Activated CD8-positive, alpha-beta T cell treated with anti-CD3 and anti-CD28 coated beads for 36 hours (primary cell): Measurements from ENCODE around the gene ARL6IP4. TPM values are rescaled to one million over a fixed set of nuclear protein-coding genes. Genes with fewer than 3 reads are reported as not detected.

Experiments used
- ATAC-seq: fragments of 200-7000 bp; cut with Tn5 transposase; one replicate; pipeline ENCODE4 v1.10.0; 2021; ENCODE audit warnings: mild to moderate bottlenecking, moderate library complexity
- CTCF ChIA-PET: fragments of 350-600 bp; sonication (Branson Sonifier 250); formaldehyde crosslinking; loops from one replicate; lab custom pipeline; 2021; ENCODE audit warnings: antibody characterized with exemption; lab: Charles Lee
- POLR2A ChIA-PET: fragments of 350-600 bp; sonication (Branson Sonifier 250); formaldehyde crosslinking; loops from one replicate; lab custom pipeline; 2021; ENCODE audit warnings: antibody characterized with exemption; lab: Charles Lee
- DNase-seq: peaks from one replicate; pipeline ENCODE4 v3.0.0-alpha.2; 2020
- H3K27ac Mint-ChIP-seq: one replicate; pipeline ENCODE4 v1.8.0; 2021; ENCODE audit warnings: mild to moderate bottlenecking, mixed read lengths
- H3K27me3 Mint-ChIP-seq: one replicate; pipeline ENCODE4 v1.8.0; 2021; ENCODE audit warnings: mixed read lengths
- H3K36me3 Mint-ChIP-seq: one replicate; pipeline ENCODE4 v1.8.0; 2021; ENCODE audit warnings: low read depth, mixed read lengths
- H3K4me1 Mint-ChIP-seq: one replicate; pipeline ENCODE4 v1.8.0; 2021; ENCODE audit warnings: low read depth, mixed read lengths
- H3K4me3 Mint-ChIP-seq: one replicate; pipeline ENCODE4 v1.8.0; 2021; ENCODE audit warnings: mild to moderate bottlenecking, moderate library complexity, mixed read lengths
- H3K9me3 Mint-ChIP-seq: one replicate; pipeline ENCODE4 v1.8.0; 2021; ENCODE audit warnings: mixed read lengths
- CTCF ChIP-seq: fragments of 200-600 bp; IDR thresholded peaks from one replicate; pipeline ENCODE4 v1.8.0; 2022; ENCODE audit warnings: antibody characterized with exemption, mild to moderate bottlenecking
- intact Hi-C: fragments of 100-400 bp; cut with micrococcal nuclease; formaldehyde crosslinking; loops from one replicate; pipeline ENCODE4 v1.10.0; 2022
- total RNA-seq, 2 experiments: library from RNA; stranded (reverse); gene quantifications; one replicate each; pipeline ENCODE4 v1.2.3, GENCODE V29; 2021

The ARL6IP4 gene
- total RNA-seq, 2 experiments from 2014 or later = 174 to 180 TPM

GRCh38 chr12:122991623-122992275 is 11.3 kb downstream of the ARL6IP4 start:
- ATAC-seq = no peak
- peaks cover 8% of the 10 kb centered on the region for H3K4me1 Mint-ChIP-seq
- POLR2A ChIA-PET = interaction anchor here (0.8 to 1.1 kb wide), 4 partner anchors 9 to 192 kb away, joined by 3 read pairs; partner anchors contain the start of gene PITPNM2
- peaks cover 2% of the 10 kb centered on the region for H3K36me3 Mint-ChIP-seq
- no peaks in the 10 kb centered on the region for H3K27me3 Mint-ChIP-seq
- CTCF ChIA-PET = interaction anchor here (1.7 kb wide), 1 partner anchor 131 kb away, joined by 5 read pairs; no protein-coding TSS in a partner anchor
- no peak for TF ChIP-seq CTCF
- H3K4me3 Mint-ChIP-seq = no peak overlapping the region
- no peaks in the 10 kb centered on the region for H3K9me3 Mint-ChIP-seq
- no peak overlapping the region for H3K27ac Mint-ChIP-seq
- intact Hi-C loops = no loop called here
- no peak for DNase-seq

GRCh38 chr12:122992386-122992785 is 11.9 kb downstream of the ARL6IP4 start:
- DNase-seq (no peak), ATAC-seq (no peak)
- CTCF ChIA-PET = no interaction called here
- no peaks in the 10 kb centered on the region for H3K27me3 Mint-ChIP-seq
- peaks cover 8% of the 10 kb centered on the region for H3K4me1 Mint-ChIP-seq
- H3K4me3 Mint-ChIP-seq = no peak overlapping the region
- no peak for TF ChIP-seq CTCF
- no peak overlapping the region for H3K27ac Mint-ChIP-seq
- peaks cover 2% of the 10 kb centered on the region for H3K36me3 Mint-ChIP-seq
- no peaks in the 10 kb centered on the region for H3K9me3 Mint-ChIP-seq
- POLR2A ChIA-PET = interaction anchor here (0.8 to 1.1 kb wide), 2 partner anchors 159 to 193 kb away, joined by 3 read pairs; partner anchors contain the start of gene PITPNM2
- intact Hi-C loops = no loop called here

- no peak for DNase-seq
- ATAC-seq = no peak
- POLR2A ChIA-PET = interaction anchor here (1.0 to 1.2 kb wide), 3 partner anchors 20 to 244 kb away, joined by 3 to 4 read pairs (median 3); no protein-coding TSS in a partner anchor
- Mint-ChIP-seq H3K36me3 (no peaks in the 10 kb centered on the region), H3K27me3 (no peaks in the 10 kb centered on the region), H3K27ac (no peak overlapping the region), H3K9me3 (no peaks in the 10 kb centered on the region), H3K4me1 (peaks cover 8% of the 10 kb centered on the region), H3K4me3 (no peak overlapping the region)
- intact Hi-C loops = no loop called here
- no peak for TF ChIP-seq CTCF
- CTCF ChIA-PET = no interaction called here
Observed at GRCh38 chr12:122994140-122994675, 13.7 kb downstream of the ARL6IP4 start.

GRCh38 chr12:122994781-122995502 is 14.5 kb downstream of the ARL6IP4 start:
- no peak for TF ChIP-seq CTCF
- DNase-seq = no peak
- Mint-ChIP-seq H3K4me3 (no peak overlapping the region), H3K9me3 (no peaks in the 10 kb centered on the region), H3K4me1 (peaks cover 8% of the 10 kb centered on the region), H3K27me3 (no peaks in the 10 kb centered on the region), H3K27ac (no peak overlapping the region), H3K36me3 (no peaks in the 10 kb centered on the region)
- no peak for ATAC-seq
- intact Hi-C loops = no loop called here
- ChIA-PET POLR2A (interaction anchor here (1.0 to 1.2 kb wide), 3 partner anchors 21 to 243 kb away, joined by 3 to 4 read pairs (median 3); no protein-coding TSS in a partner anchor), CTCF (no interaction called here)
